A549 (cell line): ENCODE results near the gene MYO10.

ENCODE experiments used
- CBX2 ChIP-seq: fragments of 200-600 bp; sonication (generic); IDR thresholded peaks from 2 replicates; pipeline ENCODE4 v1.6.1; 2016; ENCODE audit warnings: low read depth, mild to moderate bottlenecking, borderline replicate concordance
- FOXS1 ChIP-seq: fragments of 250-450 bp; sonication (Bioruptor Pico); IDR thresholded peaks from 2 replicates; pipeline ENCODE4 v1.5.0; 2020; ENCODE audit warnings: mild to moderate bottlenecking, moderate library complexity
- POLR2A ChIP-seq: IDR thresholded peaks from 2 replicates; pipeline ENCODE4 v1.6.1; 2012; ENCODE audit warnings: mild to moderate bottlenecking, low read length
- TF ChIP-seq, protein P1 (sequence below): IDR thresholded peaks from 2 replicates; pipeline ENCODE4 v1.6.1; 2012
- TF ChIP-seq, protein P2 (sequence below): fragments of 450-650 bp; IDR thresholded peaks from 2 replicates; pipeline ENCODE4 v1.6.1; 2014; ENCODE audit warnings: antibody characterized with exemption

DNA sequence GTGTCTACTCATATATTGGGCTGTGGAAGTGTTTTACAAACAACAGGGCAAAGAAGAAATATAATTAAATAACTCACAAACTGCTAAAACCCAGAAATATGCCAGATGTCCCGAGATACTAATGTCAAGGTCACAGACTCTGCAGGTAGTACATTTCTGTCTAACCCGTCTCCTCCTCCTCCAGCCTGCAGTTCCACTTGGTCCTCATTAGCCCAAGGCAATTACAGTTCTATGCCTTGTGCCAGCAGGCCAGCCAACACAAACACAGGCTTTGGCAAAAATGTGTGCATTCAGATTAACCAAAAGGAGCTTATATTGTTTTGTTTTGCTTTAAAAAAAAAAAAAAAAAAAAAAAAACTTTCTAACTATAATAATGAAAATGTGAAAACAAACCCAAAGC is 148.8 kb downstream of the MYO10 start:
- TF ChIP-seq, protein P1, sequence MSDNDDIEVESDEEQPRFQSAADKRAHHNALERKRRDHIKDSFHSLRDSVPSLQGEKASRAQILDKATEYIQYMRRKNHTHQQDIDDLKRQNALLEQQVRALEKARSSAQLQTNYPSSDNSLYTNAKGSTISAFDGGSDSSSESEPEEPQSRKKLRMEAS, result no peak
- TF ChIP-seq, protein P2, sequence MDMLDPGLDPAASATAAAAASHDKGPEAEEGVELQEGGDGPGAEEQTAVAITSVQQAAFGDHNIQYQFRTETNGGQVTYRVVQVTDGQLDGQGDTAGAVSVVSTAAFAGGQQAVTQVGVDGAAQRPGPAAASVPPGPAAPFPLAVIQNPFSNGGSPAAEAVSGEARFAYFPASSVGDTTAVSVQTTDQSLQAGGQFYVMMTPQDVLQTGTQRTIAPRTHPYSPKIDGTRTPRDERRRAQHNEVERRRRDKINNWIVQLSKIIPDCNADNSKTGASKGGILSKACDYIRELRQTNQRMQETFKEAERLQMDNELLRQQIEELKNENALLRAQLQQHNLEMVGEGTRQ, result no peak
- TF ChIP-seq POLR2A, result no peak
- no peak for TF ChIP-seq FOXS1 (CRISPR knock-in tag)
- no peak for TF ChIP-seq CBX2
